GM12891 (cell line): Measurements from ENCODE around the gene ATP8A2.
"Not testable (repeated sequence)": the region's sequence is repeated elsewhere in the genome, so short reads cannot be mapped to it uniquely, and the experiment has no call there.

Source experiments
- POLR2A ChIP-seq: IDR thresholded peaks from 2 replicates; pipeline ENCODE4 v1.6.1; 2011; ENCODE audit warnings: low read depth, low read length, control low read depth
- POLR2AphosphoS5 ChIP-seq: IDR thresholded peaks from 2 replicates; pipeline ENCODE4 v1.6.1; 2011; ENCODE audit warnings: low read depth, low read length, control low read depth
- POU2F2 ChIP-seq: IDR thresholded peaks from 2 replicates; pipeline ENCODE4 v1.6.1; 2011; ENCODE audit warnings: low read depth, mild to moderate bottlenecking, control low read depth, low read length, moderate library complexity
- SPI1 ChIP-seq: IDR thresholded peaks from 2 replicates; pipeline ENCODE4 v1.6.1; 2011; ENCODE audit warnings: low read depth, low read length, control low read depth
- TAF1 ChIP-seq: IDR thresholded peaks from 2 replicates; pipeline ENCODE4 v1.6.1; 2011; ENCODE audit warnings: low read depth, low read length, control low read depth

- not testable (repeated sequence) for TF ChIP-seq POLR2AphosphoS5, POLR2A, TAF1, POU2F2, SPI1
Observed at GRCh38 chr13:25954943-25955342, 583.2 kb downstream of the ATP8A2 start.
